ENCODE data around the gene IFNL1.
"Not testable (repeated sequence)": the region's sequence is repeated elsewhere in the genome, so short reads cannot be mapped to it uniquely, and the experiment has no call there.

IFNL1 gene

GRCh38 chr19:39308531-39309304 lies 12.5 kb downstream of the IFNL1 start:
- DNase-seq, result no peak

GRCh38 chr19:39309305-39309670 lies 13.1 kb downstream of the IFNL1 start:
- DNase-seq, result not testable (repeated sequence)

- peak in 33 of 56 donors; percentile 5 to 76 (median 31) for DNase-seq
These were observed 14.5 kb downstream of the IFNL1 start for GRCh38 chr19:39310558-39311311.

GRCh38 chr19:39314016-39314728 lies 18.0 kb downstream of the IFNL1 start:
- DNase-seq, result no peak

- no peak for DNase-seq
These were observed 19.7 kb downstream of the IFNL1 start for GRCh38 chr19:39315933-39316332.

- no peak for DNase-seq
These were observed 20.6 kb downstream of the IFNL1 start for GRCh38 chr19:39316627-39317321.

- no peak for DNase-seq
These were observed 21.3 kb downstream of the IFNL1 start for GRCh38 chr19:39317476-39317875.

- DNase-seq, result no peak
These were observed 21.9 kb downstream of the IFNL1 start for GRCh38 chr19:39318071-39318470.

- DNase-seq, result no peak
These were observed 22.5 kb downstream of the IFNL1 start for GRCh38 chr19:39318690-39319089.

GRCh38 chr19:39319098-39319891 lies 23.1 kb downstream of the IFNL1 start:
- DNase-seq, result no peak

GRCh38 chr19:39319892-39320248 lies 23.7 kb downstream of the IFNL1 start:
- no peak for DNase-seq

- no peak for DNase-seq
These were observed 25.1 kb downstream of the IFNL1 start for GRCh38 chr19:39321117-39321831.

GRCh38 chr19:39321832-39322176 lies 25.6 kb downstream of the IFNL1 start:
- DNase-seq, result no peak

- DNase-seq, result no peak
These were observed 28.1 kb downstream of the IFNL1 start for GRCh38 chr19:39324242-39324842.

GRCh38 chr19:39325778-39326665 lies 29.8 kb downstream of the IFNL1 start:
- peak in 1 of 56 donors; percentile 16 for DNase-seq

GRCh38 chr19:39327363-39328045 lies 31.3 kb downstream of the IFNL1 start:
- DNase-seq, result no peak

GRCh38 chr19:39328046-39328705 lies 32.0 kb downstream of the IFNL1 start:
- peak in 52 of 56 donors; percentile 19 to 95 (median 68) for DNase-seq
